GM13977 (cell line): ENCODE data around the gene SPCS2.
"Not testable (repeated sequence)": the region's sequence is repeated elsewhere in the genome, so short reads cannot be mapped to it uniquely, and the experiment has no call there.

Experiments used
- DNase-seq: peaks from one replicate; pipeline ENCODE4 v3.0.0; 2012; ENCODE audit warnings: low spot score
- in situ Hi-C: fragments of 300-500 bp; cut with MboI; formaldehyde crosslinking; loops from one replicate; pipeline ENCODE4 v1.12.0; 2022; ENCODE audit warnings: low sequenced_read_pairs, low pct_unique_long_range_greater_than_20kb, mixed read lengths, inconsistent platforms; ENCODE audit not compliant: unreplicated experiment
- TF ChIP-seq, protein P1 (sequence below): IDR thresholded peaks from 2 replicates; pipeline ENCODE4 v1.5.1; 2012; ENCODE audit warnings: mild to moderate bottlenecking, control low read depth; ENCODE audit not compliant: insufficient read depth; ENCODE audit errors: extremely low read depth, missing control alignments

SPCS2 gene

GRCh38 chr11:74953451-74953850 is 4.4 kb downstream of the SPCS2 start:
- no peak for DNase-seq
- in situ Hi-C loops, result no loop called here
- TF ChIP-seq, protein P1, sequence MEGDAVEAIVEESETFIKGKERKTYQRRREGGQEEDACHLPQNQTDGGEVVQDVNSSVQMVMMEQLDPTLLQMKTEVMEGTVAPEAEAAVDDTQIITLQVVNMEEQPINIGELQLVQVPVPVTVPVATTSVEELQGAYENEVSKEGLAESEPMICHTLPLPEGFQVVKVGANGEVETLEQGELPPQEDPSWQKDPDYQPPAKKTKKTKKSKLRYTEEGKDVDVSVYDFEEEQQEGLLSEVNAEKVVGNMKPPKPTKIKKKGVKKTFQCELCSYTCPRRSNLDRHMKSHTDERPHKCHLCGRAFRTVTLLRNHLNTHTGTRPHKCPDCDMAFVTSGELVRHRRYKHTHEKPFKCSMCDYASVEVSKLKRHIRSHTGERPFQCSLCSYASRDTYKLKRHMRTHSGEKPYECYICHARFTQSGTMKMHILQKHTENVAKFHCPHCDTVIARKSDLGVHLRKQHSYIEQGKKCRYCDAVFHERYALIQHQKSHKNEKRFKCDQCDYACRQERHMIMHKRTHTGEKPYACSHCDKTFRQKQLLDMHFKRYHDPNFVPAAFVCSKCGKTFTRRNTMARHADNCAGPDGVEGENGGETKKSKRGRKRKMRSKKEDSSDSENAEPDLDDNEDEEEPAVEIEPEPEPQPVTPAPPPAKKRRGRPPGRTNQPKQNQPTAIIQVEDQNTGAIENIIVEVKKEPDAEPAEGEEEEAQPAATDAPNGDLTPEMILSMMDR, result no peak

DNA sequence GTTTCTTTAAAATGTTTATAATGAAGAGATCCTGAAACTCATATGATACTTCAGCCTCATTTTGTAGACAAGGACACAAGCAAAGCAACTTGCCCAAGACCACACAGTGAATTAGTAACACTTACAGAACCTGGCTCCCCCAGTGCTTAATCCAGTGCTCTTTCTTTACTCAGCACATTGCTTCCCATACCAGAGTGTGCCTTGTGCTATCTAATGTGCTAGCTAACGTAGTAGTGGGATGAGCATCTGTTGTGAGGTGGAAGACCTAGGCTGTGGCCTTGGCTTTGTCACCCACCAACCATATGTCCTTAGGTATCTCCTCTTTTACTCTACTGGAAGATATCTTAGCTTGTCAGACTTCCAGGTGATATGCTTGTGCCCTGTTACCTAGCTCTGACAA is 5.1 kb downstream of the SPCS2 start:
- DNase-seq, result no peak
- in situ Hi-C loops, result no loop called here
- TF ChIP-seq, protein P1, result no peak

DNA sequence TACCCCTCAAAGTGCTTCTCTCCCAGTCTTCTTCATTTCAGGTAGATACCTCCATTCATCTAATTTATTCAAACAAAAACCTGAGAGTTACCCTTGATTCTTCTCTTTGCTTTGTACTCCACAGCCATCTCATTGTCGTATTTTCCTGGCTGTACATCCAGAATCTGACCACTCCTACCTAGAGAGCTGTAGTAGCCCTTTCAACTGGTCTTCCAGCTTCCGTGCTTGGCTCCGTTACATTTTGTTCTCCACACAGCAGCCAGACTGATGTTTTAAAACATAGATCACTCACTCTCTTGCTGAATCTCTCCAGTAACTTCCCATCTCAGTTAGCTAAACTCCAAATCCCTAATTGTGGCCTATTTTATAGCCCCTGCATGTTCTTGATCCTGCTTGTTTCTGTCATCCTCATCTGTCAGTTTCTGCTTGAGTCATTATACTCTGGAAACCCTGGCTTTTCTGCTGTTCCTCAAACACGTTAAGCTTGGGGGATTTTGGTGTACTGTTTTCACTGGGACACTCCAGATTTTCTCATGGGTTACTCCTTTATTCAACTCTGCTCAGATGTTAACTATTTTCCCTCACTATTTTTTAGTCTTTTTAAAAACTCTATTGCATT is 7.4 kb downstream of the SPCS2 start:
- in situ Hi-C loops, result no loop called here
- TF ChIP-seq, protein P1, result no peak
- DNase-seq, result no peak

- no peak for DNase-seq
- in situ Hi-C loops, result no loop called here
Measured at GRCh38 chr11:74957937-74958629, 9.0 kb downstream of the SPCS2 start.

DNA sequence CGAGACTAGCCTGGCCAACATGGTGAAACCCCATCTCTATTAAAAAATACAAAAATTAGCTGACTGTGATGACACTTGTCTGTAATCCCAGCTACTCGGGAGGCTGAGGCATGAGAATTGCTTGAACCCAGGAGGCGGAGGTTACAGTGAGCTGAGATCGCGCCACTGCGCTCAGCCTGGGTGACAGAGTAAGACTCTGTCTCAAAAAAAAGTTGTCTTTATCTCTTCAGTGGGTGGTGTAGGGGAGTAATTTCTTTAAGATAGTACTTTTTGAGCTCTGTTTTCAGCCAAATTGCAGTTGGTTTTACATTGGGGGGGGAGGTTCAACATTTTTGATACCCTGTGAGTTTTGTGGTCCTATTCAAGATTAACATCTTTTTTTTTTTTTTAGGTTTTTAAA is 11.1 kb downstream of the SPCS2 start:
- in situ Hi-C loops, result not testable (repeated sequence)

More at GRCh38 chr11:74957937-74958629, 9.0 kb downstream of the SPCS2 start:
- TF ChIP-seq, protein P1, result no peak

DNA sequence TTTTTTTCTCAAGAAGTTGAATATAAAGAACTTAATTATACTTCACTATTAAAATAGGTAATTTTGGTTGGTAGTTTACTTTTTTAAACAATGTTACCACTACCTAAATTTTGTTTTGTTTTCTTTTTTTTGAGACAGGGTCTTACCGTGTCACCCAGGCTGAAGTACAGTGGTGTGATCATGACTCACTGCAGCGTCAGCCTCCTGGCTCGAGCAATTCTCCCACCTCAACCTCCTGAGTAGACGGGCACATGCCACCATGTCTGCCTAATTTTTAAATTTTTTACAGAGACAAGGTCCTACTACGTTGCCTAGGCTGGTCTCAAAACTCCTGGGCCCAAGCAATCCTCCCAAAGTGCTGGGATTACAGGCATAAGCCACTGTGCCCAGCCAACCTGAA is 17.6 kb downstream of the SPCS2 start:
- in situ Hi-C loops, result no loop called here
- TF ChIP-seq, protein P1, result no peak
- DNase-seq, result no peak

More for the DNA sequence above, 11.1 kb downstream of the SPCS2 start:
- DNase-seq, result not testable (repeated sequence)

GRCh38 chr11:74970852-74971395 is 21.9 kb downstream of the SPCS2 start:
- in situ Hi-C loops, result no loop called here
- TF ChIP-seq, protein P1, result no peak
- no peak for DNase-seq
